GM12891 (cell line): Measurements from ENCODE around the gene SYNPO2.
"Not testable (repeated sequence)": the region's sequence is repeated elsewhere in the genome, so short reads cannot be mapped to it uniquely, and the experiment has no call there.

ENCODE experiments used
- DNase-seq: peaks from one replicate; pipeline ENCODE4 v3.0.0; 2011; ENCODE audit warnings: low spot score; ENCODE audit not compliant: insufficient read length
- FAIRE-seq: peaks from 2 replicates; lab custom pipeline; 2011; peaks lifted over from hg19 to GRCh38; lab: Jason Lieb, UNC
- PAX5 ChIP-seq: IDR thresholded peaks from 2 replicates; pipeline ENCODE4 v1.6.1; 2011; ENCODE audit warnings: low read length, moderate library complexity, mild to moderate bottlenecking; ENCODE audit not compliant: insufficient read depth, severe bottlenecking
- POLR2A ChIP-seq: IDR thresholded peaks from 2 replicates; pipeline ENCODE4 v1.6.1; 2011; ENCODE audit warnings: low read depth, low read length, control low read depth
- POLR2AphosphoS5 ChIP-seq: IDR thresholded peaks from 2 replicates; pipeline ENCODE4 v1.6.1; 2011; ENCODE audit warnings: low read depth, low read length, control low read depth
- POU2F2 ChIP-seq: IDR thresholded peaks from 2 replicates; pipeline ENCODE4 v1.6.1; 2011; ENCODE audit warnings: low read depth, mild to moderate bottlenecking, control low read depth, low read length, moderate library complexity
- SPI1 ChIP-seq: IDR thresholded peaks from 2 replicates; pipeline ENCODE4 v1.6.1; 2011; ENCODE audit warnings: low read depth, low read length, control low read depth
- TAF1 ChIP-seq: IDR thresholded peaks from 2 replicates; pipeline ENCODE4 v1.6.1; 2011; ENCODE audit warnings: low read depth, low read length, control low read depth

The SYNPO2 gene

GRCh38 chr4:118968005-118968404 lies 79.4 kb downstream of the SYNPO2 start:
- TF ChIP-seq POLR2A (no peak), SPI1 (peak; percentile 54), TAF1 (0 out of 2 replicates have a peak, but pooled peaks have one; percentile 20)
- DNase-seq: peak; percentile 30
- peak; percentile 96 for FAIRE-seq

GRCh38 chr4:118968813-118969212 lies 80.2 kb downstream of the SYNPO2 start:
- TF ChIP-seq POLR2AphosphoS5: no peak
- TF ChIP-seq POLR2A: no peak
- no peak for TF ChIP-seq TAF1
- TF ChIP-seq SPI1: no peak
- no peak for TF ChIP-seq PAX5
- TF ChIP-seq POU2F2: no peak
- FAIRE-seq: no peak
- no peak for DNase-seq

- FAIRE-seq (peak; percentile 38), DNase-seq (no peak)
- no peak for TF ChIP-seq TAF1
- TF ChIP-seq POLR2A: no peak
Observed at GRCh38 chr4:118969359-118969758, 80.7 kb downstream of the SYNPO2 start.

- FAIRE-seq: no peak
- TF ChIP-seq SPI1 (no peak), PAX5 (no peak), POU2F2 (no peak), POLR2A (no peak), TAF1 (no peak), POLR2AphosphoS5 (no peak)
- DNase-seq: no peak
Observed at GRCh38 chr4:118972167-118972566, 83.5 kb downstream of the SYNPO2 start.

- no peak for DNase-seq
- no peak for FAIRE-seq
Observed at GRCh38 chr4:118973295-118973694, 84.6 kb downstream of the SYNPO2 start.

GRCh38 chr4:118974758-118975157 lies 86.1 kb downstream of the SYNPO2 start:
- FAIRE-seq (no peak), DNase-seq (no peak)
- TF ChIP-seq POLR2A (no peak), SPI1 (no peak), PAX5 (no peak)

More at GRCh38 chr4:118973295-118973694, 84.6 kb downstream of the SYNPO2 start:
- TF ChIP-seq TAF1: no peak
- TF ChIP-seq PAX5: no peak
- no peak for TF ChIP-seq SPI1
- no peak for TF ChIP-seq POLR2A
- TF ChIP-seq POU2F2: no peak
- no peak for TF ChIP-seq POLR2AphosphoS5

GRCh38 chr4:118975449-118976192 lies 87.0 kb downstream of the SYNPO2 start:
- TF ChIP-seq SPI1 (no peak), POLR2A (no peak), POLR2AphosphoS5 (no peak), TAF1 (no peak), PAX5 (no peak), POU2F2 (no peak)
- FAIRE-seq (no peak), DNase-seq (no peak)

GRCh38 chr4:118976193-118976560 lies 87.5 kb downstream of the SYNPO2 start:
- FAIRE-seq, DNase-seq: not testable (repeated sequence)

GRCh38 chr4:118977100-118977499 lies 88.4 kb downstream of the SYNPO2 start:
- not testable (repeated sequence) for DNase-seq, FAIRE-seq

GRCh38 chr4:118979712-118980111 lies 91.1 kb downstream of the SYNPO2 start:
- DNase-seq (no peak), FAIRE-seq (no peak)
- TF ChIP-seq TAF1: no peak
- no peak for TF ChIP-seq PAX5
- TF ChIP-seq POU2F2: no peak
- no peak for TF ChIP-seq SPI1
- no peak for TF ChIP-seq POLR2AphosphoS5
- TF ChIP-seq POLR2A: no peak

- FAIRE-seq: no peak
- no peak for DNase-seq
- TF ChIP-seq PAX5 (no peak), POLR2AphosphoS5 (no peak)
Observed at GRCh38 chr4:118981171-118981838, 92.7 kb downstream of the SYNPO2 start.
